GM11168 (cell line): ENCODE data around the gene MARVELD3.

Source experiments
- in situ Hi-C: fragments of 300-500 bp; cut with MboI; formaldehyde crosslinking; loops from one replicate; pipeline ENCODE4 v1.12.0; 2022; ENCODE audit warnings: low sequenced_read_pairs; ENCODE audit not compliant: unreplicated experiment

MARVELD3 gene

GRCh38 chr16:71618429-71618828, 7.6 kb upstream of the MARVELD3 start:
- in situ Hi-C loops = loop anchor here (10.0 kb wide), 1 partner anchor 204 kb away; no protein-coding TSS in a partner anchor

GRCh38 chr16:71622088-71622487, 3.9 kb upstream of the MARVELD3 start:
- in situ Hi-C loops = no loop called here

- in situ Hi-C loops = no loop called here
These were observed 2.4 kb upstream of the MARVELD3 start for GRCh38 chr16:71623597-71623996.

- in situ Hi-C loops = no loop called here
These were observed 702 bp upstream of the MARVELD3 start for GRCh38 chr16:71625113-71625850.

GRCh38 chr16:71626858-71627213, 852 bp downstream of the MARVELD3 start:
- in situ Hi-C loops = no loop called here

- in situ Hi-C loops = no loop called here
These were observed 1.8 kb downstream of the MARVELD3 start for GRCh38 chr16:71627731-71628181.

- in situ Hi-C loops = no loop called here
These were observed 2.8 kb downstream of the MARVELD3 start for GRCh38 chr16:71628810-71629209.

- in situ Hi-C loops = no loop called here
These were observed 3.5 kb downstream of the MARVELD3 start for GRCh38 chr16:71629278-71630016.

GRCh38 chr16:71630808-71631207, 4.8 kb downstream of the MARVELD3 start:
- in situ Hi-C loops = no loop called here

GRCh38 chr16:71631776-71632175, 5.8 kb downstream of the MARVELD3 start:
- in situ Hi-C loops = no loop called here

- in situ Hi-C loops = no loop called here
These were observed 9.6 kb downstream of the MARVELD3 start for GRCh38 chr16:71635632-71636031.

- in situ Hi-C loops = no loop called here
These were observed 11.4 kb downstream of the MARVELD3 start for GRCh38 chr16:71637398-71637797.

- in situ Hi-C loops = no loop called here
These were observed 19.5 kb downstream of the MARVELD3 start for GRCh38 chr16:71645450-71645849.

- in situ Hi-C loops = no loop called here
These were observed 21.4 kb downstream of the MARVELD3 start for GRCh38 chr16:71647391-71647790.

- in situ Hi-C loops = no loop called here
These were observed 22.2 kb downstream of the MARVELD3 start for GRCh38 chr16:71648162-71648561.

- in situ Hi-C loops = no loop called here
These were observed 22.9 kb downstream of the MARVELD3 start for GRCh38 chr16:71648921-71649320.

- in situ Hi-C loops = no loop called here
These were observed 23.7 kb downstream of the MARVELD3 start for GRCh38 chr16:71649704-71650103.

- in situ Hi-C loops = no loop called here
These were observed 32.8 kb downstream of the MARVELD3 start for GRCh38 chr16:71658771-71659170.

GRCh38 chr16:71659471-71659870, 33.5 kb downstream of the MARVELD3 start:
- in situ Hi-C loops = no loop called here

- in situ Hi-C loops = no loop called here
These were observed 40.3 kb downstream of the MARVELD3 start for GRCh38 chr16:71666264-71666663.

GRCh38 chr16:71666928-71667707, 41.1 kb downstream of the MARVELD3 start:
- in situ Hi-C loops = no loop called here
